ENCODE measurements around the gene LAGE3. TPM values are rescaled to one million over a fixed set of nuclear protein-coding genes. Genes with fewer than 3 reads are reported as not detected.

Gene LAGE3
- total RNA-seq, 1 donor, result 19.1 TPM

GRCh38 chrX:154509455-154509854, 30.4 kb upstream of the LAGE3 start:
- TF ChIP-seq, protein P1, sequence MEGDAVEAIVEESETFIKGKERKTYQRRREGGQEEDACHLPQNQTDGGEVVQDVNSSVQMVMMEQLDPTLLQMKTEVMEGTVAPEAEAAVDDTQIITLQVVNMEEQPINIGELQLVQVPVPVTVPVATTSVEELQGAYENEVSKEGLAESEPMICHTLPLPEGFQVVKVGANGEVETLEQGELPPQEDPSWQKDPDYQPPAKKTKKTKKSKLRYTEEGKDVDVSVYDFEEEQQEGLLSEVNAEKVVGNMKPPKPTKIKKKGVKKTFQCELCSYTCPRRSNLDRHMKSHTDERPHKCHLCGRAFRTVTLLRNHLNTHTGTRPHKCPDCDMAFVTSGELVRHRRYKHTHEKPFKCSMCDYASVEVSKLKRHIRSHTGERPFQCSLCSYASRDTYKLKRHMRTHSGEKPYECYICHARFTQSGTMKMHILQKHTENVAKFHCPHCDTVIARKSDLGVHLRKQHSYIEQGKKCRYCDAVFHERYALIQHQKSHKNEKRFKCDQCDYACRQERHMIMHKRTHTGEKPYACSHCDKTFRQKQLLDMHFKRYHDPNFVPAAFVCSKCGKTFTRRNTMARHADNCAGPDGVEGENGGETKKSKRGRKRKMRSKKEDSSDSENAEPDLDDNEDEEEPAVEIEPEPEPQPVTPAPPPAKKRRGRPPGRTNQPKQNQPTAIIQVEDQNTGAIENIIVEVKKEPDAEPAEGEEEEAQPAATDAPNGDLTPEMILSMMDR (IDR thresholded peaks at IDR 0.05; ENCODE audit: insufficient read depth, low read length), result no peak
- DNase-seq (ENCODE audit: low read depth), result no peak
- no peak overlapping the region for H3K4me3 ChIP-seq (ENCODE audit: low read depth, low read length)

DNA sequence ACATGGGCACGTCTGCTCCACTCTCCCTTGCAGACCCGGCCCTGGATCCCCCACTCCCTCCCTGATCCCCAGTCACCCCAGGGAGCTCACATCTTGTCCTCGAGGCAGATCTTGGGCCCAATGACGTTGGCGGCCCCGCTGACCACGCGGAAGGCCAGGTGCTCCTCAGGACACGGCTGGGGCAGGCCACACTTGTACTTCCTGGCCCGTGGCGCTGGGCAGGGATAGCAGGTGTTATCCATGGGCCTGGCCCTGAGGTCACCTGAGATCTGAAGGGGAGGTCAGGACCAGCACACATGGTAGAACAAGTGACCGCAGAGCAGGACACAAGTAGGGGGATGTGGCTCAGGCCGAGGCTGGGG, 29.3 kb upstream of the LAGE3 start:
- TF ChIP-seq, protein P1 (IDR thresholded peaks at IDR 0.05; ENCODE audit: insufficient read depth, low read length), result no peak
- no peak for DNase-seq (ENCODE audit: low read depth)
- H3K4me3 ChIP-seq (ENCODE audit: low read depth, low read length), result no peak overlapping the region

- DNase-seq (ENCODE audit: low read depth), result no peak
- TF ChIP-seq, protein P1 (IDR thresholded peaks at IDR 0.05; ENCODE audit: insufficient read depth, low read length), result no peak
Observed at GRCh38 chrX:154507673-154508383, 28.7 kb upstream of the LAGE3 start.

GRCh38 chrX:154506483-154507332, 27.6 kb upstream of the LAGE3 start:
- TF ChIP-seq, protein P1 (IDR thresholded peaks at IDR 0.05; ENCODE audit: insufficient read depth, low read length), result no peak
- DNase-seq (ENCODE audit: low read depth), result no peak
- H3K4me3 ChIP-seq (ENCODE audit: low read depth, low read length), result no peak overlapping the region

More at GRCh38 chrX:154507673-154508383, 28.7 kb upstream of the LAGE3 start:
- H3K4me3 ChIP-seq (ENCODE audit: low read depth, low read length), result no peak overlapping the region

DNA sequence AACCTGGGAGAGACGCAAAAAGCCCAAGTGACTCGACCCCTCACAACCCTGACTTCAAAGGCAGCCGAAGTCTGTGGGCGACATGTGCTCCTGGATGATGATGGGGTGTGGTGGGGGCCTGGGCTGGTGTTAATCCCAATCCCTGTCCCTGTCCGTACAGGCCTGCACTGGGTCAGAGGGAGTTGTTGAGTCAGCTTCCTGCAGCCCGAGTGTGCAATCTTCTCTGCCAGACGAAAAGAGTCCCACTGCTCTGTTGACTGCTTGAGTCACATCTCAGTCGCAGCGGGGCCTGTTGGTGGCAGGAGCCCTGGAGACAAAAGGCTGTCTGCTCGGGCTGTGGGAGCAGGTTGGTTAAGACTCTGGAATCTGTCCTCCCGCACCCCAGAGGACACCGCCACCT, 26.7 kb upstream of the LAGE3 start:
- DNase-seq (ENCODE audit: low read depth), result no peak
- TF ChIP-seq, protein P1 (IDR thresholded peaks at IDR 0.05; ENCODE audit: insufficient read depth, low read length), result no peak
- H3K4me3 ChIP-seq (ENCODE audit: low read depth, low read length), result no peak overlapping the region

GRCh38 chrX:154502989-154503388, 23.9 kb upstream of the LAGE3 start:
- TF ChIP-seq, protein P1 (IDR thresholded peaks at IDR 0.05; ENCODE audit: insufficient read depth, low read length), result no peak
- H3K4me3 ChIP-seq (ENCODE audit: low read depth, low read length), result no peak overlapping the region
- no peak for DNase-seq (ENCODE audit: low read depth)
